Body of pancreas (tissue), 4 donors: ENCODE measurements around the gene THSD7B.

ENCODE experiments used
- POLR2A ChIP-seq, 3 donors: fragments of 450-650 bp; IDR thresholded peaks; one replicate each; pipeline ENCODE4 v1.6.1; 2016; ENCODE audit warnings: antibody characterized with exemption in 3 of 3, mild to moderate bottlenecking in 2 of 3
- TF ChIP-seq, protein P1 (sequence below), 7 experiments: fragments of 450-650 bp in 4 of 7; fragments of 200-600 bp in 3 of 7; sonication (generic) in 3 of 7; IDR thresholded peaks; one replicate each; pipeline ENCODE4 v1.5.1; 2016 to 2019; ENCODE audit warnings: antibody characterized with exemption in 7 of 7

DNA sequence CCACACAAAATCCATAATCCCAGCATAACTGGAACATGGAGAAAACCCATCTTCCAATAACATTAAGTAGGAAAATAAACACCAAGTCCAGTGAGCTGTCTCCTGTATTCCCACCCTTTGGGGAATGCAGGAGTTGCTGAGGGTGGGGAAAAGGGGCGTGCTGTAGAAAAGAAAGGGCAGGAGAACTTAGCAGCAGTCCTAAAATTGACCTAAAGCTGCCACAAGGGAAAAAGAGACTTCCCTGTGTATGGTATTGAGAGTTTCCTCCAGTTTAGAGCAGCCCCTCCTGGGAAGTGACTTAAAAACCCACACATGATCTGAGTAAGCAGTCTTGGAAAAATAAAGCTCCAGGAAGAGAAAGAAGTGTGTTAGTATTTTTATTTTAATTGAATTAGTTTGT, 428.8 kb downstream of the THSD7B start:
- no peak for TF ChIP-seq POLR2A (IDR thresholded peaks at IDR 0.05)
- TF ChIP-seq, protein P1, sequence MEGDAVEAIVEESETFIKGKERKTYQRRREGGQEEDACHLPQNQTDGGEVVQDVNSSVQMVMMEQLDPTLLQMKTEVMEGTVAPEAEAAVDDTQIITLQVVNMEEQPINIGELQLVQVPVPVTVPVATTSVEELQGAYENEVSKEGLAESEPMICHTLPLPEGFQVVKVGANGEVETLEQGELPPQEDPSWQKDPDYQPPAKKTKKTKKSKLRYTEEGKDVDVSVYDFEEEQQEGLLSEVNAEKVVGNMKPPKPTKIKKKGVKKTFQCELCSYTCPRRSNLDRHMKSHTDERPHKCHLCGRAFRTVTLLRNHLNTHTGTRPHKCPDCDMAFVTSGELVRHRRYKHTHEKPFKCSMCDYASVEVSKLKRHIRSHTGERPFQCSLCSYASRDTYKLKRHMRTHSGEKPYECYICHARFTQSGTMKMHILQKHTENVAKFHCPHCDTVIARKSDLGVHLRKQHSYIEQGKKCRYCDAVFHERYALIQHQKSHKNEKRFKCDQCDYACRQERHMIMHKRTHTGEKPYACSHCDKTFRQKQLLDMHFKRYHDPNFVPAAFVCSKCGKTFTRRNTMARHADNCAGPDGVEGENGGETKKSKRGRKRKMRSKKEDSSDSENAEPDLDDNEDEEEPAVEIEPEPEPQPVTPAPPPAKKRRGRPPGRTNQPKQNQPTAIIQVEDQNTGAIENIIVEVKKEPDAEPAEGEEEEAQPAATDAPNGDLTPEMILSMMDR (IDR thresholded peaks at IDR 0.05): no peak
